OCI-LY1 (cell line): ENCODE data around the gene GAD2.

ENCODE experiments used
- H2AFZ ChIP-seq: fragments of 200-600 bp; sonication (generic), shearing (Covaris generic); 2 replicates; pipeline ENCODE4 v1.6.0; 2014; ENCODE audit warnings: antibody characterized with exemption, mild to moderate bottlenecking, low read length
- H3F3A ChIP-seq: fragments of 200-600 bp; sonication (generic), shearing (Covaris generic); 2 replicates; pipeline ENCODE4 v1.6.0; 2014; ENCODE audit warnings: mild to moderate bottlenecking, antibody characterized with exemption, low read length, moderate library complexity; ENCODE audit not compliant: insufficient read depth
- H3K27ac ChIP-seq: fragments of 200-600 bp; sonication (generic); 2 replicates; pipeline ENCODE4 v1.5.1; 2014; ENCODE audit warnings: low read length, mixed run types, mild to moderate bottlenecking, low read depth; ENCODE audit not compliant: poor library complexity, severe bottlenecking
- H3K27me3 ChIP-seq: fragments of 200-600 bp; sonication (generic); 2 replicates; pipeline ENCODE4 v1.6.0; 2014; ENCODE audit warnings: antibody characterized with exemption, mild to moderate bottlenecking, low read length, moderate library complexity; ENCODE audit not compliant: insufficient read depth
- H3K36me3 ChIP-seq: fragments of 200-600 bp; sonication (generic); 2 replicates; pipeline ENCODE4 v1.6.1; 2014; ENCODE audit warnings: mild to moderate bottlenecking, antibody characterized with exemption, low read length, moderate library complexity, mixed read lengths; ENCODE audit not compliant: insufficient read depth
- H3K4me1 ChIP-seq: fragments of 200-600 bp; sonication (generic); 2 replicates; pipeline ENCODE4 v1.5.1; 2014; ENCODE audit warnings: mild to moderate bottlenecking, low read length, moderate library complexity; ENCODE audit not compliant: insufficient read depth, severe bottlenecking
- H3K4me2 ChIP-seq: fragments of 200-600 bp; sonication (generic), shearing (Covaris generic); 2 replicates; pipeline ENCODE4 v1.6.1; 2014; ENCODE audit warnings: low read length
- H3K4me3 ChIP-seq: fragments of 200-600 bp; sonication (generic); 2 replicates; pipeline ENCODE4 v1.5.1; 2014; ENCODE audit warnings: low read length, low read depth, mild to moderate bottlenecking, mixed read lengths; ENCODE audit not compliant: poor library complexity, severe bottlenecking
- H3K79me2 ChIP-seq: fragments of 200-600 bp; shearing (Covaris generic); 2 replicates; pipeline ENCODE4 v1.6.1; 2016; ENCODE audit warnings: mixed run types, low read length, mixed read lengths; ENCODE audit not compliant: insufficient read depth
- H3K9ac ChIP-seq: fragments of 200-600 bp; sonication (generic), shearing (Covaris generic); 2 replicates; pipeline ENCODE4 v1.6.1; 2014; ENCODE audit warnings: mild to moderate bottlenecking, low read length, mixed read lengths
- H3K9me2 ChIP-seq: fragments of 200-600 bp; sonication (generic), shearing (Covaris generic); 2 replicates; pipeline ENCODE4 v1.6.1; 2014; ENCODE audit warnings: low read depth, mild to moderate bottlenecking, low read length, mixed read lengths
- H3K9me3 ChIP-seq: fragments of 200-600 bp; shearing (Covaris generic); 2 replicates; pipeline ENCODE4 v1.6.1; 2014; ENCODE audit warnings: low read length, mixed read lengths
- H4K20me1 ChIP-seq: fragments of 200-600 bp; sonication (generic), shearing (Covaris generic); 2 replicates; pipeline ENCODE4 v1.6.0; 2016; ENCODE audit warnings: mild to moderate bottlenecking, low read length; ENCODE audit not compliant: insufficient read depth
- EZH2 ChIP-seq: fragments of 200-600 bp; sonication (generic), shearing (Covaris generic); IDR thresholded peaks from 2 replicates; pipeline ENCODE4 v1.8.0; 2017; ENCODE audit warnings: borderline replicate concordance, mixed run types, mild to moderate bottlenecking, antibody characterized with exemption, low read length, moderate library complexity, mixed read lengths
- TF ChIP-seq, protein P1 (sequence below): fragments of 200-600 bp; sonication (generic), shearing (Covaris generic); IDR thresholded peaks from 2 replicates; pipeline ENCODE4 v1.5.1; 2017; ENCODE audit warnings: mild to moderate bottlenecking, antibody characterized with exemption, low read length, moderate library complexity, mixed read lengths

The GAD2 gene

DNA sequence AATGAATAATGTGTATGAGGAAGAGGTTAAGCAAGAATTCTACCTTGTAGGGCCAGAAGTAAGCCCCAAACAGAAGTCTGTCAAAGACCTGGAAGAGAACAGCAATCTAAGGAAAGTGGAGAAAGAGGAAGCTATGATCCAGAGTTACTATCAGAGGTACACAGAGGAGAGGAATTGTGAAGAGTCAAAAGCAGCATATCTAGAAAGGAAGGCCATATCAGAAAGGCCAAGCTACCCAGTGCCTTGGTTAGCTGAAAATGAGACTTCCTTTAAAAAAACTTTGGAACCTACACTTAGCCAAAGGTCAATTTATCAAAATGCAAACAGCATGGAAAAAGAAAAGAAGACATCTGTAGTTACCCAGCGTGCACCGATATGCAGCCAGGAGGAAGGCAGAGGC lies 42.7 kb upstream of the GAD2 start:
- no peak for TF ChIP-seq EZH2
- TF ChIP-seq, protein P1, sequence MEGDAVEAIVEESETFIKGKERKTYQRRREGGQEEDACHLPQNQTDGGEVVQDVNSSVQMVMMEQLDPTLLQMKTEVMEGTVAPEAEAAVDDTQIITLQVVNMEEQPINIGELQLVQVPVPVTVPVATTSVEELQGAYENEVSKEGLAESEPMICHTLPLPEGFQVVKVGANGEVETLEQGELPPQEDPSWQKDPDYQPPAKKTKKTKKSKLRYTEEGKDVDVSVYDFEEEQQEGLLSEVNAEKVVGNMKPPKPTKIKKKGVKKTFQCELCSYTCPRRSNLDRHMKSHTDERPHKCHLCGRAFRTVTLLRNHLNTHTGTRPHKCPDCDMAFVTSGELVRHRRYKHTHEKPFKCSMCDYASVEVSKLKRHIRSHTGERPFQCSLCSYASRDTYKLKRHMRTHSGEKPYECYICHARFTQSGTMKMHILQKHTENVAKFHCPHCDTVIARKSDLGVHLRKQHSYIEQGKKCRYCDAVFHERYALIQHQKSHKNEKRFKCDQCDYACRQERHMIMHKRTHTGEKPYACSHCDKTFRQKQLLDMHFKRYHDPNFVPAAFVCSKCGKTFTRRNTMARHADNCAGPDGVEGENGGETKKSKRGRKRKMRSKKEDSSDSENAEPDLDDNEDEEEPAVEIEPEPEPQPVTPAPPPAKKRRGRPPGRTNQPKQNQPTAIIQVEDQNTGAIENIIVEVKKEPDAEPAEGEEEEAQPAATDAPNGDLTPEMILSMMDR, result no peak
- H2AFZ ChIP-seq, result no peak overlapping the region
- no peaks in the 10 kb centered on the region for H3K9me2 ChIP-seq
- no peaks in the 10 kb centered on the region for H3F3A ChIP-seq
- no peak overlapping the region for H3K4me3 ChIP-seq
- H3K4me1 ChIP-seq, result no peaks in the 10 kb centered on the region
- no peaks in the 10 kb centered on the region for H3K9me3 ChIP-seq
- H4K20me1 ChIP-seq, result no peaks in the 10 kb centered on the region
- H3K9ac ChIP-seq, result no peak overlapping the region
- H3K4me2 ChIP-seq, result no peak overlapping the region
- H3K79me2 ChIP-seq, result no peaks in the 10 kb centered on the region
- H3K27ac ChIP-seq, result no peak overlapping the region
- H3K27me3 ChIP-seq, result no peaks in the 10 kb centered on the region
- H3K36me3 ChIP-seq, result no peaks in the 10 kb centered on the region

DNA sequence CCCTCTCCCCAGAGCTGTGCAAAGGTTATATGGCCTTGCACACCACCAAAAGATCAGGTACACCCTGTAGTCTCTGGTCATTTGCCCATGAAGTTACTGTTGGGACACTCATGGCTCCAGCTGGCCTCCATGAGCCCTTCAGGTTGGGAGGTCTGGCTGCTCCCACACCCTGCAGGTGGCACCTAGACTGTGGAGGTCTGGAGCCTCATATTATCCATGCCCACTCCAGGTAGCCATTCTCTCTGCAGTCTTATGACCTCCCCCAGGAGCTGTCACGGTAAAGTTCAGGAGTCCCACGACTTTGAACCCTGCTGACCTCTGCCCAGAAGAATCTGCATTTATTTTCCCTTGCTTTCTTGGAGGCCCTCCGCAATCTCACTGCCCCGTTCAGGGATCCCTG lies 39.2 kb upstream of the GAD2 start:
- Histone ChIP-seq H3K4me3 (no peak overlapping the region), H3F3A (no peaks in the 10 kb centered on the region), H3K4me2 (no peak overlapping the region), H4K20me1 (no peaks in the 10 kb centered on the region), H3K79me2 (no peaks in the 10 kb centered on the region), H3K9me3 (no peaks in the 10 kb centered on the region), H3K9ac (no peak overlapping the region), H3K36me3 (no peaks in the 10 kb centered on the region), H3K27ac (no peak overlapping the region), H3K4me1 (no peaks in the 10 kb centered on the region), H3K27me3 (no peaks in the 10 kb centered on the region), H2AFZ (no peak overlapping the region), H3K9me2 (no peaks in the 10 kb centered on the region)
- no peak for TF ChIP-seq EZH2
- TF ChIP-seq, protein P1, result no peak

- H3K36me3 ChIP-seq, result no peaks in the 10 kb centered on the region
- H3K27me3 ChIP-seq, result 0 out of 2 replicates have a peak, but pooled peaks cover 3% of the 10 kb centered on the region
- no peak overlapping the region for H3K4me2 ChIP-seq
- H3K27ac ChIP-seq, result no peak overlapping the region
- H3K4me1 ChIP-seq, result no peaks in the 10 kb centered on the region
- no peaks in the 10 kb centered on the region for H3K79me2 ChIP-seq
- H3K9ac ChIP-seq, result no peak overlapping the region
- TF ChIP-seq, protein P1, result no peak
- TF ChIP-seq EZH2, result no peak
- H3F3A ChIP-seq, result no peaks in the 10 kb centered on the region
- no peak overlapping the region for H3K4me3 ChIP-seq
- H4K20me1 ChIP-seq, result no peaks in the 10 kb centered on the region
- no peaks in the 10 kb centered on the region for H3K9me3 ChIP-seq
- no peak overlapping the region for H2AFZ ChIP-seq
- no peaks in the 10 kb centered on the region for H3K9me2 ChIP-seq
Observed at GRCh38 chr10:26194275-26194674, 22.3 kb upstream of the GAD2 start.
